Colon (tissue), 2 donors: Measurements from ENCODE around the gene LTBP4.

Source experiments
- FAIRE-seq: peaks from 2 replicates; lab custom pipeline; 2012; peaks lifted over from hg19 to GRCh38; lab: Jason Lieb, UNC
- donor health status: control.
- donor health status: control.

Gene LTBP4

GRCh38 chr19:40663695-40664692 lies 62.8 kb downstream of the LTBP4 start:
- FAIRE-seq = no peak

- FAIRE-seq = no peak
Observed at GRCh38 chr19:40666803-40667438, 65.8 kb downstream of the LTBP4 start.

DNA sequence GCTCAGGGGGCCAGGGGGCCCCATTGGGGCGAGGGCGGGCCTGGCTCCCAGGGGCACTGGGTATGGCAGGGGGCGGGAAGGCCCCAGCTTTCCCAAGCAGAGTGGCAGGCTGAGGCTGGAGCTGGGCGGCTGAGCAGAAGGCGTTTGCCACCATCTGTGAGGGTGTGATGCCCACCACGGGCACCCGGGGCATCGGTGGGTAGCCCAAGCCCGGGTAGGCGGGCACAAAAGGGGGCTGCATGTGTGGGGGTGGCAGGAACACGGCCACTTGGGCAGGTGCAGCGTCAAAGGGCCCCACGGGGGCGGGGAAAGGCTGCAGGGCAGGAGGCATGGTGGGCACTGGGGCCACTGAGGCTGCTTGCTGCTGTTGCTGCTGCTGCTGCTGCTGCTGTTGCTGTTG lies 66.4 kb downstream of the LTBP4 start:
- no peak for FAIRE-seq

DNA sequence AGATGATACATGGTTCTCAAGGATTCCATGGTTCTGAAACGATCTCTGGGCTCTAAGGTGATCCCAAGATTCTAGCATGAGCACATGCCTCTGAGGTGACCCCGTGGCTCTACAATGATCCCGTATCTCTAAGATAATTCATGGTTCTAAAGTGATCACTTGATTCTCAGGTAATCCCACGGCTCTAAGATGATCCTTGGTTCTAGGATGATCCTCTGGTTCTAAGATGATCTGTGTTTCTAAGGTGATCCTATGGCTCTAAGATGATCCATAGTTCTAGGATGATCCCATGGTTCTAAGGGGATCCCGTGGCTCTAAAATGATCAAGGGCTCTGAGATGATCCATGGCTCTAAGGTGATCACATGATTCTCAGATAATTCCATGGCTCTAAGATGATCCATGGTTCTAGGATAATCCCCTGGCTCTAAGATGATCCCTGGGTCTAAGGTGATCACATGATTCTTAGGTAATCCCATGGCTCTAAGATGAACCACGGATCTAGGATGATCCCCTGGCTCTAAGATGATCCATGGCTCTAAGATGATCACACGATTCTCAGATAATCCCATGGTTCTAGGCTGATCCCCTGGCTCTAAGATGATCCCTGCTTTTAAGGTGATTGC lies 67.9 kb downstream of the LTBP4 start:
- FAIRE-seq = no peak

DNA sequence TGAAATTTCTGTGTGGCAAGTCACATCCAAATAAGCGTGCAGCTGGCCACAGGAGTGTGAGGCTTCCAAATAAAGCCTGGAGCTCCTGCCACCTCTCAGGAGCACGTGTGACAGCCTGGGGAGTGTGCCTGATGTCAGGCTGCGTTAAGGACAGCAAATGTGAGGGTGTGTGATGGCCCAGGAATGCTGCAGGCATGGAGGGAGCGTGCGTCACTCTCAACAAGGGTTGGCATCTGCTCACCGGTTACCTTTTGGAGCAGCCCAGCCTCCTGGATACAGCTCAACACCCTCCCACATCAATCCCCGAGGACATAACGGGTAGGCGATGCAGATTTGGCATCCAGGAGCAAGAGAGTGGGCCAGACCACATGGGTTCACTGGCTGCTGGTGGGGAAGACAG lies 70.2 kb downstream of the LTBP4 start:
- FAIRE-seq = no peak

GRCh38 chr19:40672038-40672437 lies 70.9 kb downstream of the LTBP4 start:
- FAIRE-seq = no peak

- FAIRE-seq = no peak
Observed at GRCh38 chr19:40672573-40673299, 71.6 kb downstream of the LTBP4 start.

GRCh38 chr19:40673397-40673796 lies 72.2 kb downstream of the LTBP4 start:
- FAIRE-seq = no peak

GRCh38 chr19:40674291-40674690 lies 73.1 kb downstream of the LTBP4 start:
- no peak for FAIRE-seq

DNA sequence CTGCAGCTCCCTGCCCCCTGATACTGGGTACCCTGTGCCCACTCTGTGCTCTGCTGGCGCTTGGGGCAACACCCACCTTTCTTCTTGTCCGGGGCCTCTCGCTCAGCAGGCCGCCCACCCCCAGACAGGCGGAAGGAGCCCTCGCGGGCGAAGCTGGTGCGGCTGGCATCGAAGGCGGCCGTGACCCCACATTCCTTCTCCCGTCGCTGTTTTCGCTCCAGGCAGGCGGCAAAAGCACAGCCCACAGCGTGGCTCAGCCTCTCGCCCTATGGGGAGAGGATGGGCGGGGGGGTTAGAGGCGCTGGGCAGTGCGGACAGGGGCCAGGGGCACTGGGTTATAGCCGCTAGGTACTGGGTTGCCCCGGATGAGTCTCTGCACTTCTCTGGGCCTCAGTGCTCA lies 76.0 kb downstream of the LTBP4 start:
- FAIRE-seq = no peak
